ENCODE data around the gene F10.

Gene F10

GRCh38 chr13:113139577-113139976 is 17.0 kb downstream of the F10 start:
- no peak for DNase-seq

GRCh38 chr13:113140677-113141600 is 18.3 kb downstream of the F10 start:
- no peak for DNase-seq

- no peak for DNase-seq
Measured at GRCh38 chr13:113141601-113141970, 19.0 kb downstream of the F10 start.

- DNase-seq, result no peak
Measured at GRCh38 chr13:113142876-113143275, 20.3 kb downstream of the F10 start.

- no peak for DNase-seq
Measured at GRCh38 chr13:113143466-113144254, 21.1 kb downstream of the F10 start.

- no peak for DNase-seq
Measured at GRCh38 chr13:113144255-113144629, 21.6 kb downstream of the F10 start.

- no peak for DNase-seq
Measured at GRCh38 chr13:113145496-113145895, 22.9 kb downstream of the F10 start.

GRCh38 chr13:113145911-113146598 is 23.5 kb downstream of the F10 start:
- DNase-seq, result no peak

GRCh38 chr13:113146750-113147149 is 24.2 kb downstream of the F10 start:
- no peak for DNase-seq

GRCh38 chr13:113147206-113147605 is 24.6 kb downstream of the F10 start:
- DNase-seq, result no peak

- no peak for DNase-seq
Measured at GRCh38 chr13:113148407-113148806, 25.8 kb downstream of the F10 start.

GRCh38 chr13:113148940-113149503 is 26.4 kb downstream of the F10 start:
- no peak for DNase-seq

GRCh38 chr13:113149711-113150549 is 27.3 kb downstream of the F10 start:
- no peak for DNase-seq

- DNase-seq, result no peak
Measured at GRCh38 chr13:113150550-113151365, 28.2 kb downstream of the F10 start.

- DNase-seq, result peak in 1 of 2 donors; percentile 64
Measured at GRCh38 chr13:113151745-113152690, 29.4 kb downstream of the F10 start.

- DNase-seq, result no peak
Measured at GRCh38 chr13:113152691-113152983, 30.0 kb downstream of the F10 start.

- no peak for DNase-seq
Measured at GRCh38 chr13:113152984-113153809, 30.6 kb downstream of the F10 start.

GRCh38 chr13:113153810-113154748 is 31.5 kb downstream of the F10 start:
- DNase-seq, result peak; percentile 19 to 33

All from bone marrow (tissue), 2 donors.